H9 (cell line): ENCODE measurements around the gene FRAS1. TPM values are rescaled to one million over a fixed set of nuclear protein-coding genes. Genes with fewer than 3 reads are reported as not detected.
A peak's percentile ranks its signal among the peaks of the same experiment; 100 is the strongest.

Source experiments
- DNase-seq: peaks from one replicate; pipeline ENCODE4 v3.0.0-alpha.2; 2017
- H2AFZ ChIP-seq: one replicate; pipeline ENCODE4 v1.6.1; 2013; ENCODE audit warnings: mild to moderate bottlenecking, low read length, control low read depth, moderate library complexity
- H2AK5ac ChIP-seq: 2 replicates; pipeline ENCODE4 v1.6.1; 2013; ENCODE audit warnings: low read length, control low read depth, mixed read lengths; ENCODE audit not compliant: insufficient read length
- H2BK120ac ChIP-seq: one replicate; pipeline ENCODE4 v1.6.1; 2013; ENCODE audit warnings: low read depth, mild to moderate bottlenecking, low read length, control low read depth, inconsistent platforms; ENCODE audit not compliant: poor library complexity, severe bottlenecking
- H2BK12ac ChIP-seq: 2 replicates; pipeline ENCODE4 v1.6.1; 2013; ENCODE audit warnings: low read length, control low read depth, mixed read lengths, low read depth; ENCODE audit not compliant: insufficient read length
- H2BK15ac ChIP-seq: 2 replicates; pipeline ENCODE4 v1.6.1; 2013; ENCODE audit warnings: low read depth, low read length, control low read depth
- H2BK20ac ChIP-seq: one replicate; pipeline ENCODE4 v1.6.1; 2013; ENCODE audit warnings: low read depth, mild to moderate bottlenecking, low read length, control low read depth, inconsistent platforms; ENCODE audit not compliant: poor library complexity, severe bottlenecking
- H2BK5ac ChIP-seq: 2 replicates; pipeline ENCODE4 v1.6.1; 2013; ENCODE audit warnings: low read length, control low read depth, mixed read lengths; ENCODE audit not compliant: insufficient read length
- H3K14ac ChIP-seq: 2 replicates; pipeline ENCODE4 v1.6.1; 2013; ENCODE audit warnings: low read length, control low read depth; ENCODE audit not compliant: insufficient read depth
- H3K18ac ChIP-seq: 2 replicates; pipeline ENCODE4 v1.6.1; 2013; ENCODE audit warnings: low read depth, mild to moderate bottlenecking, mixed read lengths, low read length, control low read depth; ENCODE audit not compliant: insufficient read length
- H3K23ac ChIP-seq: 2 replicates; pipeline ENCODE4 v1.6.1; 2013; ENCODE audit warnings: low read length, control low read depth, mixed read lengths, low read depth; ENCODE audit not compliant: insufficient read length
- H3K23me2 ChIP-seq: 2 replicates; pipeline ENCODE4 v1.6.1; 2013; ENCODE audit warnings: low read depth, mild to moderate bottlenecking, mixed read lengths, low read length, control low read depth; ENCODE audit not compliant: insufficient read length, poor library complexity, severe bottlenecking
- H3K27ac ChIP-seq: 2 replicates; pipeline ENCODE4 v1.5.1; 2013; ENCODE audit warnings: low read length, control low read depth, mixed read lengths, low read depth; ENCODE audit not compliant: insufficient read length
- H3K27me3 ChIP-seq: 2 replicates; pipeline ENCODE4 v1.6.1; 2013; ENCODE audit warnings: low read length, control low read depth, inconsistent platforms; ENCODE audit not compliant: insufficient read depth
- H3K4ac ChIP-seq: 2 replicates; pipeline ENCODE4 v1.6.1; 2013; ENCODE audit warnings: low read depth, mild to moderate bottlenecking, control low read depth, inconsistent platforms, low read length, moderate library complexity
- H3K4me1 ChIP-seq: 2 replicates; pipeline ENCODE4 v1.6.1; 2013; ENCODE audit warnings: low read length, control low read depth, inconsistent platforms; ENCODE audit not compliant: insufficient read depth
- H3K4me2 ChIP-seq: 2 replicates; pipeline ENCODE4 v1.6.1; 2013; ENCODE audit warnings: low read length, control low read depth, mixed read lengths; ENCODE audit not compliant: insufficient read length, insufficient read depth
- H3K56ac ChIP-seq: 2 replicates; pipeline ENCODE4 v1.6.1; 2013; ENCODE audit warnings: low read depth, mild to moderate bottlenecking, mixed read lengths, low read length, control low read depth; ENCODE audit not compliant: insufficient read length
- H3K79me1 ChIP-seq: 2 replicates; pipeline ENCODE4 v1.6.1; 2013; ENCODE audit warnings: low read depth, mild to moderate bottlenecking, moderate library complexity, low read length, control low read depth, inconsistent platforms; ENCODE audit not compliant: insufficient read depth, poor library complexity, severe bottlenecking
- H3K79me2 ChIP-seq: 2 replicates; pipeline ENCODE4 v1.6.1; 2013; ENCODE audit warnings: low read length, control low read depth, inconsistent platforms; ENCODE audit not compliant: insufficient read depth
- H3K9ac ChIP-seq: 2 replicates; pipeline ENCODE4 v1.6.1; 2013; ENCODE audit warnings: low read length, control low read depth, mixed read lengths; ENCODE audit not compliant: insufficient read length; ENCODE audit errors: extremely low read depth
- H3K9me3 ChIP-seq: one replicate; pipeline ENCODE4 v1.6.1; 2013; ENCODE audit warnings: low read depth, low read length, inconsistent platforms; ENCODE audit not compliant: control insufficient read depth
- H3T11ph ChIP-seq: one replicate; pipeline ENCODE4 v1.6.1; 2013; ENCODE audit warnings: mild to moderate bottlenecking, low read length, control low read depth, inconsistent platforms
- H4K20me1 ChIP-seq: one replicate; pipeline ENCODE4 v1.6.1; 2013; ENCODE audit not compliant: control insufficient read depth, insufficient read length, insufficient read depth
- H4K5ac ChIP-seq: 2 replicates; pipeline ENCODE4 v1.6.1; 2013; ENCODE audit warnings: low read depth, mild to moderate bottlenecking, mixed read lengths, low read length, control low read depth; ENCODE audit not compliant: insufficient read length
- H4K8ac ChIP-seq: replicated peaks from 2 replicates; pipeline ENCODE4 v1.6.1; 2013; ENCODE audit warnings: low read length, control low read depth, mixed read lengths, low read depth; ENCODE audit not compliant: insufficient read length
- H4K91ac ChIP-seq: 2 replicates; pipeline ENCODE4 v1.6.1; 2013; ENCODE audit warnings: low read depth, mild to moderate bottlenecking, moderate library complexity, mixed read lengths, low read length, control low read depth; ENCODE audit not compliant: insufficient read length
- H3K27ac Mint-ChIP-seq, 3 experiments: 2 replicates in 2 of 3; 3 replicates in 1 of 3; pipeline ENCODE4 v1.8.0; 2020 to 2021; ENCODE audit warnings: mixed read lengths in 3 of 3, mild to moderate bottlenecking in 1 of 3, moderate library complexity in 1 of 3
- H3K27me3 Mint-ChIP-seq: 2 replicates; pipeline ENCODE4 v1.8.0; 2021; ENCODE audit warnings: low read depth, mild to moderate bottlenecking, moderate library complexity, mixed read lengths
- H3K36me3 Mint-ChIP-seq, 3 experiments: 2 replicates in 2 of 3; 3 replicates in 1 of 3; pipeline ENCODE4 v1.8.0; 2020 to 2021; ENCODE audit warnings: low read depth in 3 of 3, mixed read lengths in 3 of 3; ENCODE audit not compliant: insufficient read depth in 1 of 3
- H3K4me1 Mint-ChIP-seq, 2 experiments: 2 replicates each; pipeline ENCODE4 v1.8.0; 2020; ENCODE audit warnings: mixed read lengths in 2 of 2
- H3K4me3 Mint-ChIP-seq, 2 experiments: 2 replicates in 1 of 2; 3 replicates in 1 of 2; pipeline ENCODE4 v1.8.0; 2020 to 2021; ENCODE audit warnings: mild to moderate bottlenecking in 2 of 2, mixed read lengths in 2 of 2, moderate library complexity in 1 of 2
- H3K9me3 Mint-ChIP-seq, 2 experiments: 2 replicates in 1 of 2; 3 replicates in 1 of 2; pipeline ENCODE4 v1.8.0; 2020; ENCODE audit warnings: mild to moderate bottlenecking in 2 of 2, mixed read lengths in 2 of 2, moderate library complexity in 1 of 2
- CTCF ChIP-seq: fragments of 200-600 bp; sonication (generic); conservative IDR thresholded peaks from 3 replicates; pipeline ENCODE4 v1.8.0; 2021; ENCODE audit warnings: antibody characterized with exemption, mild to moderate bottlenecking
- total RNA-seq: library from RNA; stranded (reverse); gene quantifications from 2 replicates; pipeline ENCODE4 v1.2.1, GENCODE V29; 2021

Gene FRAS1
- total RNA-seq, 1 experiment from 2014 or later: 58.5 TPM

GRCh38 chr4:78166622-78167021 is 109.5 kb downstream of the FRAS1 start:
- H3K27me3 ChIP-seq: no peaks in the 10 kb centered on the region
- H3K56ac ChIP-seq: no peak overlapping the region
- no peak overlapping the region for H4K91ac ChIP-seq
- no peak overlapping the region for H4K8ac ChIP-seq
- no peak overlapping the region for H3K23ac ChIP-seq
- no peak overlapping the region for H3K4ac ChIP-seq
- H2BK12ac ChIP-seq: no peak overlapping the region
- no peak overlapping the region for H3K27ac ChIP-seq
- H2AK5ac ChIP-seq: no peak overlapping the region
- no peak overlapping the region for H3K14ac ChIP-seq
- no peak for TF ChIP-seq CTCF
- no peaks in the 10 kb centered on the region for H3K79me1 ChIP-seq
- no peaks in the 10 kb centered on the region for H3K9me3 Mint-ChIP-seq
- H3K36me3 Mint-ChIP-seq: no peaks in the 10 kb centered on the region
- no peaks in the 10 kb centered on the region for H3K9me3 ChIP-seq
- H3K4me1 ChIP-seq: peaks cover 6% of the 10 kb centered on the region; the same call in 1 of the 2 replicates
- no peak overlapping the region for H4K5ac ChIP-seq
- no peaks in the 10 kb centered on the region for H4K20me1 ChIP-seq
- no peak overlapping the region for H2BK20ac ChIP-seq
- no peaks in the 10 kb centered on the region for H3K27me3 Mint-ChIP-seq
- H2AFZ ChIP-seq: no peak overlapping the region
- no peak overlapping the region for H3T11ph ChIP-seq
- no peaks in the 10 kb centered on the region for H3K23me2 ChIP-seq
- H3K4me1 Mint-ChIP-seq: peaks cover 41 to 61% of the 10 kb centered on the region in 2 experiments
- H3K18ac ChIP-seq: no peak overlapping the region
- H3K4me2 ChIP-seq: no peak overlapping the region
- no peak overlapping the region for H2BK15ac ChIP-seq
- H3K9ac ChIP-seq: no peak overlapping the region
- no peak overlapping the region for H3K4me3 Mint-ChIP-seq
- no peak overlapping the region for H2BK5ac ChIP-seq
- DNase-seq: no peak
- H3K27ac Mint-ChIP-seq: peak overlapping the region in 1 of 3 experiments; percentile 9; a peak in 1 of 7 replicates
- H3K79me2 ChIP-seq: peaks cover 4% of the 10 kb centered on the region; the same call in 1 of the 2 replicates
- no peak overlapping the region for H2BK120ac ChIP-seq
